ENCODE data around the gene DDX17.

- TF ChIP-seq POLR2A (IDR thresholded peaks at IDR 0.05) = no peak
- no peak for TF ChIP-seq CTCF (IDR thresholded peaks at IDR 0.05)
Observed at GRCh38 chr22:38497869-38498268, 8.2 kb downstream of the DDX17 start.
